RWPE2 (cell line): Measurements from ENCODE around the gene SAE1.
"Not testable (repeated sequence)": the region's sequence is repeated elsewhere in the genome, so short reads cannot be mapped to it uniquely, and the experiment has no call there.

Experiments used
- ATAC-seq: fragments of 200-7000 bp; cut with Tn5 transposase; 3 replicates; pipeline ENCODE4 v1.9.1; 2021; ENCODE audit warnings: low read depth
- DNase-seq: peaks from one replicate; pipeline ENCODE4 v3.0.0-alpha.2; 2020; ENCODE audit warnings: low spot score
- H3K27ac ChIP-seq: fragments of 450-650 bp; 2 replicates; pipeline ENCODE4 v1.5.1; 2017; ENCODE audit warnings: mild to moderate bottlenecking; ENCODE audit not compliant: poor library complexity, severe bottlenecking
- H3K27me3 ChIP-seq: fragments of 250-450 bp; sonication (Bioruptor Pico); 2 replicates; pipeline ENCODE4 v1.5.1; 2021; ENCODE audit warnings: mild to moderate bottlenecking, moderate library complexity; ENCODE audit not compliant: insufficient read depth, poor library complexity, severe bottlenecking
- H3K36me3 ChIP-seq: fragments of 250-450 bp; sonication (Bioruptor Pico); 2 replicates; pipeline ENCODE4 v1.5.1; 2020; ENCODE audit warnings: low read depth, mild to moderate bottlenecking, moderate library complexity
- H3K4me1 ChIP-seq: fragments of 250-450 bp; sonication (Bioruptor Pico); 2 replicates; pipeline ENCODE4 v1.5.1; 2021; ENCODE audit warnings: mild to moderate bottlenecking, moderate library complexity; ENCODE audit not compliant: insufficient read depth, poor library complexity, severe bottlenecking
- H3K4me3 ChIP-seq: fragments of 250-450 bp; sonication (Bioruptor Pico); 2 replicates; pipeline ENCODE4 v1.5.1; 2021; ENCODE audit warnings: mild to moderate bottlenecking, moderate library complexity; ENCODE audit not compliant: severe bottlenecking
- H3K9me3 ChIP-seq: fragments of 250-450 bp; sonication (Bioruptor Pico); 2 replicates; pipeline ENCODE4 v1.5.1; 2021; ENCODE audit warnings: mild to moderate bottlenecking, moderate library complexity; ENCODE audit not compliant: severe bottlenecking
- CTCF ChIP-seq: fragments of 450-650 bp; IDR thresholded peaks from one replicate; pipeline ENCODE4 v1.5.1; 2017; ENCODE audit warnings: mild to moderate bottlenecking, moderate library complexity; ENCODE audit not compliant: poor library complexity, severe bottlenecking

The SAE1 gene

GRCh38 chr19:47135156-47135555, 4.5 kb downstream of the SAE1 start:
- no peak for TF ChIP-seq CTCF
- DNase-seq (no peak), ATAC-seq (no peak)
- Histone ChIP-seq H3K36me3 (peaks cover 49% of the 10 kb centered on the region), H3K9me3 (no peaks in the 10 kb centered on the region), H3K4me1 (peaks cover 10% of the 10 kb centered on the region), H3K27ac (no peak overlapping the region), H3K4me3 (no peak overlapping the region), H3K27me3 (no peaks in the 10 kb centered on the region)

- peak overlapping the region; percentile 25 for H3K27ac ChIP-seq
Observed at GRCh38 chr19:47141252-47141651, 10.6 kb downstream of the SAE1 start.

DNA sequence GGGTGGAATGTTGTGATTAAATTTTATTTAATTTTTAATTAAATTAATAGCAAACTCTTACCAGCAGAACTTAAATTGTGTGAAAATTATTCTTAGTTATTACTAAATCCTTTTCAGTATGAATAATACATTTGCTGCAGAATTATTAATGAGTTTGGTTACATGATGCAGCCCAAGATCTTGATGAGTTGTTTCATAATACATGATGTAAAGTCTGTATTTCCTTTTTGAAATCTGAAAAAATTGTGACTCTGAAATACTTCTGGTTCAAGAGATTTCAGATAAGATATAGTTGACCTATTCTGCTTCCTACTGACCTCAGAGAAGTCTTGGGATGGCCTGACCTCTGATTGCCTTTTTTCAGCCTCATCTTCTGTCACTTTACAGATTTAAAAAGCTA, 11.1 kb downstream of the SAE1 start:
- Histone ChIP-seq H3K4me3 (no peak overlapping the region), H3K27me3 (no peaks in the 10 kb centered on the region), H3K27ac (peak overlapping the region; percentile 25), H3K36me3 (peaks cover 78% of the 10 kb centered on the region), H3K9me3 (no peaks in the 10 kb centered on the region), H3K4me1 (peaks cover 14% of the 10 kb centered on the region)
- ATAC-seq: no peak
- no peak for DNase-seq
- no peak for TF ChIP-seq CTCF

More at GRCh38 chr19:47141252-47141651, 10.6 kb downstream of the SAE1 start:
- H3K9me3 ChIP-seq, DNase-seq, H3K27me3 ChIP-seq, H3K4me3 ChIP-seq: not testable (repeated sequence)
- Histone ChIP-seq H3K4me1 (peaks cover 14% of the 10 kb centered on the region), H3K36me3 (peaks cover 74% of the 10 kb centered on the region)
- ATAC-seq: peak; percentile 41; the same call in 1 of the 3 replicates

GRCh38 chr19:47142779-47143178, 12.1 kb downstream of the SAE1 start:
- peak; percentile 86 for ATAC-seq
- Histone ChIP-seq H3K4me3 (no peak overlapping the region), H3K9me3 (no peaks in the 10 kb centered on the region), H3K4me1 (peaks cover 14% of the 10 kb centered on the region), H3K36me3 (peaks cover 82% of the 10 kb centered on the region), H3K27me3 (no peaks in the 10 kb centered on the region), H3K27ac (peak overlapping the region; percentile 25)
- no peak for DNase-seq
- no peak for TF ChIP-seq CTCF

GRCh38 chr19:47143322-47144073, 12.9 kb downstream of the SAE1 start:
- H3K27me3 ChIP-seq: no peaks in the 10 kb centered on the region
- peak overlapping the region; percentile 25 for H3K27ac ChIP-seq
- H3K9me3 ChIP-seq: no peaks in the 10 kb centered on the region
- no peak overlapping the region for H3K4me3 ChIP-seq
- peaks cover 78% of the 10 kb centered on the region for H3K36me3 ChIP-seq
- TF ChIP-seq CTCF: no peak
- ATAC-seq: no peak
- no peak for DNase-seq
- H3K4me1 ChIP-seq: peaks cover 14% of the 10 kb centered on the region
